ENCODE data around the gene BTBD3. TPM values are rescaled to one million over a fixed set of nuclear protein-coding genes. Genes with fewer than 3 reads are reported as not detected.

Gene BTBD3
- total RNA-seq, 2 experiments from 2014 or later: 7.2 to 8.2 TPM

DNA sequence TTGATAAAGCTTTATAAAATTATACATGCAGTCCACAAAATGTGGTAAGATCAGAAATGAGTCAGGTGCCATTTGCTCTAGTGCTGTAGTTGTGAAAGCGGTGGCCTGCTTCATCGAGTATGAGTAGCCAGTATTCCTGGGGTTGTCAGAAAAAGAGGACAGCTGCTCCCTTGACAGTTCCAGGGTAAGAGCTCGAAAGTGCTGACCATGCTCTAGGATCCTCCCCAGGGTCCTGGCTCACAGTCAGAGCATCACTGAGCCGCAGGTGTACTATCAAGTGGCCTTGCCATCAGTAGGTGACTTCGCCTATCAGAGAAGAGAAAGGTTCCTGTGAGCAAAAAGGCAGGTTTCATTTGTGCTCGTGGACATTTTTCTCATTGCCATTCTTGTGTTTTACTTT, 3.6 kb downstream of the BTBD3 start:
- Mint-ChIP-seq H3K27me3 (ENCODE audit: low read depth) (no peaks in the 10 kb centered on the region), H3K36me3 (ENCODE audit: low read depth) (no peaks in the 10 kb centered on the region), H3K4me1 (ENCODE audit: low read depth) (peaks cover 3% of the 10 kb centered on the region), H3K27ac (no peak overlapping the region), H3K9me3 (no peaks in the 10 kb centered on the region), H3K4me3 (no peak overlapping the region)
- DNase-seq: no peak
- CTCF ChIA-PET: interaction anchor here (0.7 to 0.9 kb wide), 2 partner anchors 8 to 1667 kb away, joined by 3 read pairs; no protein-coding TSS in a partner anchor
- intact Hi-C loops (cut with micrococcal nuclease): no loop called here

GRCh38 chr20:11922561-11922960, 4.9 kb downstream of the BTBD3 start:
- H3K9me3 Mint-ChIP-seq: no peaks in the 10 kb centered on the region
- CTCF ChIA-PET: no interaction called here

DNA sequence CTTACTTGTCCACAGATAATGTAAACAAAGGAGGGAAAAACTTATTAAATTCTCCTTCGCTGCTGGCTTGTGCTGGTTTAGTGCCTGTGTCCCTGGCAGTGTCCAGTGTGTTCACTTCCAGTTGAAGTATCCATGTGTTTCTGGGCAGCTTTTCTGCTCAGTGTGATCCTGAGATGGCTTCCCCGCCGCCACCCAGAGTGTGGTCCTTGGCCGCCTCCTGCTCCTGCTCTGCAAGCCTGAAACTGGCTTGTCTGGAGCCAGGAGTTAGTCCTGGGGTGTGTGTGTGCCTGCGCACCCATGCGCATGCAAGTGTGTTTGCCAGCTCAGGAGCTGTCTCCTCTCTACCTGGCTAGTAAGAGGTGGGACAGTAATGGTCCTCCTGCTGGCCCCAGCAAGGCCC, 7.2 kb downstream of the BTBD3 start:
- Mint-ChIP-seq H3K9me3 (no peaks in the 10 kb centered on the region), H3K27me3 (ENCODE audit: low read depth) (no peaks in the 10 kb centered on the region), H3K36me3 (ENCODE audit: low read depth) (no peaks in the 10 kb centered on the region), H3K27ac (no peak overlapping the region), H3K4me1 (ENCODE audit: low read depth) (no peaks in the 10 kb centered on the region), H3K4me3 (no peak overlapping the region)
- intact Hi-C loops (cut with micrococcal nuclease): no loop called here
- CTCF ChIA-PET: no interaction called here
- DNase-seq: no peak

More at GRCh38 chr20:11922561-11922960, 4.9 kb downstream of the BTBD3 start:
- Mint-ChIP-seq H3K27ac (no peak overlapping the region), H3K4me1 (ENCODE audit: low read depth) (peaks cover 3% of the 10 kb centered on the region), H3K4me3 (no peak overlapping the region), H3K36me3 (ENCODE audit: low read depth) (no peaks in the 10 kb centered on the region), H3K27me3 (ENCODE audit: low read depth) (no peaks in the 10 kb centered on the region)
- intact Hi-C loops (cut with micrococcal nuclease): no loop called here
- DNase-seq: no peak

- intact Hi-C loops (cut with micrococcal nuclease): no loop called here
- CTCF ChIA-PET: no interaction called here
- H3K4me3 Mint-ChIP-seq: no peak overlapping the region
- no peaks in the 10 kb centered on the region for H3K9me3 Mint-ChIP-seq
- H3K36me3 Mint-ChIP-seq (ENCODE audit: low read depth): no peaks in the 10 kb centered on the region
- no peak for DNase-seq
- H3K27ac Mint-ChIP-seq: no peak overlapping the region
- H3K4me1 Mint-ChIP-seq (ENCODE audit: low read depth): no peaks in the 10 kb centered on the region
- H3K27me3 Mint-ChIP-seq (ENCODE audit: low read depth): no peaks in the 10 kb centered on the region
These were observed 8.8 kb downstream of the BTBD3 start for GRCh38 chr20:11926292-11926998.

DNA sequence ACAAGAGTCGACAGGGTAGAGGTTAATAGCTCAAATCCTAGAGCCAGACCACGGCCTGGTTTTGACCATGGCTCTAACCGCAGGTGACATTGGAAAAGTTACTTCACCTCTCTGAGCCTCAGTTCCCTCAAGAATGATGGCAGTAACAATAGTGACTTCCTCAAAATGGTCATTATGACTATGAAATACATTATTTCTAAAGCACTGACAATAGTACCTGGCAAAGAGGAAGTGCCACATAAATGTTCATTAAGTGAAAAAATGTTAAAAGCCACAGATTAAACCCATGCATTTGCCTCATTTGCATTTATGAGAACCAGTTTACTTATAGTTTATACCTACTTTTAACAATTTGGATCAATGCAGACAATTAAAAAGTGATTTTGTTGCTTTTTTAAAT, 12.3 kb downstream of the BTBD3 start:
- intact Hi-C loops (cut with micrococcal nuclease): no loop called here
- no peak for DNase-seq
- CTCF ChIA-PET: no interaction called here
- Mint-ChIP-seq H3K4me1 (ENCODE audit: low read depth) (no peaks in the 10 kb centered on the region), H3K4me3 (no peak overlapping the region), H3K36me3 (ENCODE audit: low read depth) (no peaks in the 10 kb centered on the region), H3K27ac (no peak overlapping the region), H3K27me3 (ENCODE audit: low read depth) (no peaks in the 10 kb centered on the region), H3K9me3 (no peaks in the 10 kb centered on the region)

DNA sequence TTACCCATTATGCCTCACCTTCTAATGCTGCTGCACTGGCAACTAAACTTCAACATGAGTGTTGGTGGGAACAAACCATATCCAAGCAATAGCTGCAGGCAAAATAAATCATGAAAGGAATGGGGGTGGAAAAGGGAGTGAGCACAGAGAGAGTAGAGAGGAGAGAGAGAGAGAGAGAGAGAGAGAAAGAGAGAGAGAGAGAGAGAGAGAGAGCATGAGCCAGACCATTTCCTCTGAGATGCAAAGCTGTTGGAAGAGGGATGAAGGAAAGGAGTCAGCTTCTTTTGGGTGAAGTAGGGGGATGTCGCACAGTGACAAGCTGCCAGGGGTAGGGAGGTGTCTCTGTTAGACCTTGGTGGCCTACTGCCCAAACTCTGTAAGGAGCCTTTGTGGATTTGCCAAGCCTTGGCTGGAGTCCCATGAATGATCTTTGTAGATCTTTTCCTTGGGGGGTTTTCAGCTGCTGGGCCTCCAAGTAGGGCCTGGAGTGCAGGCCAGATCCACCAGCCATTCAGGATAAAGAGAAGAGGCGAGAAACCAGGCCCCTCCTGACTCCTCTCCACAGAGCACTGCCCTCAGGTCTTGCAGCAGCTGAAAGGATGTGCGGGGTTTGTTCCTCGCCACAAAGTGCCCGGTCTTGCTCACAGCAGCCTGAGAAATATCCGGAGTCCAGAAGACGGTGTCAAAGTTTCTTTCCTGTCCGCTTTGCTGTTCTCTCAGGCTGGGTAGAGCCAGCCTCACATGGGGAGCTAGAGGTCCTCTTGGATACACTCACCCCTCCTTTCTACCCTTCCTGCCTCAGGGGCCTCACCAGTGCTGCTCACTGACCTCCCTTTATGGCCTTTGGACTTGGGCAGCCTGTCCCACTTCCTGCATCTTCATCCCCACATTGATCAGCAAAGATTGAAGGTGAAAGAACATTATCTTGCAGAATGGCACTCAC, 17.8 kb downstream of the BTBD3 start:
- intact Hi-C loops (cut with micrococcal nuclease): no loop called here
- CTCF ChIA-PET: no interaction called here
- H3K4me3 Mint-ChIP-seq: no peak overlapping the region
- H3K36me3 Mint-ChIP-seq (ENCODE audit: low read depth): no peaks in the 10 kb centered on the region
- H3K4me1 Mint-ChIP-seq (ENCODE audit: low read depth): no peaks in the 10 kb centered on the region
- no peak for DNase-seq
- H3K9me3 Mint-ChIP-seq: no peaks in the 10 kb centered on the region
- H3K27me3 Mint-ChIP-seq (ENCODE audit: low read depth): no peaks in the 10 kb centered on the region
- no peak overlapping the region for H3K27ac Mint-ChIP-seq

DNA sequence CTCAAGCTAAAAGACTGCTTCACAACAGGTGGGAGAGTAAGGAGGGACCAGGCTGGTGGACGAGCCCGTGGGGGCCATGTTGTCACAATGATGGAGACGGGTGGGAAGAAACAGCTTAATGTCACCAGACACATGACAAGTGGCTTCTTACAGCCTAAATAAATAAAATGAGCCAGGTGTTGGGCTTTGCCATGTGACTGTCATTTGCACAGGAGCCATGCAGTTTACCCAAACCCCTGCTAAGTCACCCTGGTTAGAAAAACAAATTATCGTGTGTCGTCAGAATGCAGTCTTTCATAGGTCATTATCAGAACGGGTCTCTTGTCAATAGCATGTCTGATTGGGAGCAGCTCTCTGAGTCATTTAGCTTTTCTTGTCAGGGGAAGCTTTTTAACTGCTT, 18.5 kb downstream of the BTBD3 start:
- Mint-ChIP-seq H3K27ac (no peak overlapping the region), H3K9me3 (no peaks in the 10 kb centered on the region)
- CTCF ChIA-PET: no interaction called here

GRCh38 chr20:11937230-11937629, 19.5 kb downstream of the BTBD3 start:
- Mint-ChIP-seq H3K9me3 (no peaks in the 10 kb centered on the region), H3K36me3 (ENCODE audit: low read depth) (no peaks in the 10 kb centered on the region), H3K4me1 (ENCODE audit: low read depth) (no peaks in the 10 kb centered on the region), H3K27ac (no peak overlapping the region), H3K27me3 (ENCODE audit: low read depth) (no peaks in the 10 kb centered on the region), H3K4me3 (no peak overlapping the region)
- CTCF ChIA-PET: no interaction called here
- intact Hi-C loops (cut with micrococcal nuclease): no loop called here
- DNase-seq: no peak

More for the DNA sequence above, 18.5 kb downstream of the BTBD3 start:
- H3K4me3 Mint-ChIP-seq: no peak overlapping the region
- H3K4me1 Mint-ChIP-seq (ENCODE audit: low read depth): no peaks in the 10 kb centered on the region
- no peaks in the 10 kb centered on the region for H3K36me3 Mint-ChIP-seq (ENCODE audit: low read depth)
- no peaks in the 10 kb centered on the region for H3K27me3 Mint-ChIP-seq (ENCODE audit: low read depth)
- DNase-seq: no peak
- intact Hi-C loops (cut with micrococcal nuclease): no loop called here

GRCh38 chr20:11941593-11942246, 24.0 kb downstream of the BTBD3 start:
- Mint-ChIP-seq H3K4me1 (ENCODE audit: low read depth) (no peaks in the 10 kb centered on the region), H3K27ac (no peak overlapping the region), H3K36me3 (ENCODE audit: low read depth) (no peaks in the 10 kb centered on the region), H3K4me3 (no peak overlapping the region), H3K9me3 (no peaks in the 10 kb centered on the region), H3K27me3 (ENCODE audit: low read depth) (no peaks in the 10 kb centered on the region)
- intact Hi-C loops (cut with micrococcal nuclease): no loop called here
- no peak for DNase-seq
- CTCF ChIA-PET: no interaction called here

DNA sequence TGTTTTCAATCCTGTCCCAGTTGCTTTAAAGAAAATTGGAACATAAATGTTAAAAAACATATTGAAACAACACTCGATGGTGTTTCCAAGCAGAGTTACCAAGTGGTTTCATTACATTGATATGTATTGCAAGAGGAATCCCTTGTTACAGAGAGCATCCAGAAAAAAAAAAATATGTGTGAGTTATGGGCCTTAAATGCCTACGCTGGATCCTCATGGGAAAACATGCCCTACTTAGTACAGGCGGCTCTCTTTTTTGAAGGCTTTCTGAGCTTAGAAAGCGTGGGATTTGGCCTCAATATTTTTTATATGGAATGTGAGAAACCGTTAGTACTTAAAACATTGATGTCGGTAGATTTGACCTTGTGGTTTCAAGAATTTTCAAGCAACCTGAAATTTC, 26.1 kb downstream of the BTBD3 start:
- Mint-ChIP-seq H3K4me1 (ENCODE audit: low read depth) (no peaks in the 10 kb centered on the region), H3K9me3 (no peaks in the 10 kb centered on the region), H3K27me3 (ENCODE audit: low read depth) (no peaks in the 10 kb centered on the region), H3K36me3 (ENCODE audit: low read depth) (no peaks in the 10 kb centered on the region), H3K27ac (no peak overlapping the region), H3K4me3 (no peak overlapping the region)
- DNase-seq: no peak
- intact Hi-C loops (cut with micrococcal nuclease): no loop called here
- CTCF ChIA-PET: no interaction called here

GRCh38 chr20:11948806-11949205, 31.1 kb downstream of the BTBD3 start:
- DNase-seq: no peak
- Mint-ChIP-seq H3K27ac (no peak overlapping the region), H3K9me3 (no peaks in the 10 kb centered on the region), H3K36me3 (ENCODE audit: low read depth) (no peaks in the 10 kb centered on the region), H3K27me3 (ENCODE audit: low read depth) (no peaks in the 10 kb centered on the region), H3K4me1 (ENCODE audit: low read depth) (no peaks in the 10 kb centered on the region), H3K4me3 (no peak overlapping the region)
- intact Hi-C loops (cut with micrococcal nuclease): no loop called here
- CTCF ChIA-PET: no interaction called here

DNA sequence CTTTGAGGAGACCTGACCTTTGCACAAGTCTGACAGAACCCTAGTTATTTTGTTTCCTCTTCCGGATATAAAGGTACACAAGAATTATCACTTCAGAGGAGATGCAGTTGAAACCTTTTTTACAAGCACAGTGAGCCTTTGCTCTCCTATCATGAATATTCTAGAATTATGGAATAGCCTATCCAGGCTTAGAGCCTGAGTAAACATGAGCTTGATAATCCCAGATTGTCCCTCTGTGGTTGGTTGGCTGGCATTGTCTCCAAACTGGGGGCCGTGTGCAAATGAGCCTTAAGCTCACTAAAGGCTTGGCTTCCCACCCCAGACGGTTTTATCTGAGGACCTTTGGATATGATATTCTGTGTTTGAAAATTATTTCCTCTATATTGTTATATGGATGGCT, 32.0 kb downstream of the BTBD3 start:
- no peaks in the 10 kb centered on the region for H3K36me3 Mint-ChIP-seq (ENCODE audit: low read depth)
- DNase-seq: no peak
- H3K4me1 Mint-ChIP-seq (ENCODE audit: low read depth): no peaks in the 10 kb centered on the region
- no peaks in the 10 kb centered on the region for H3K9me3 Mint-ChIP-seq
- intact Hi-C loops (cut with micrococcal nuclease): no loop called here
- CTCF ChIA-PET: interaction anchor here (0.6 kb wide), 1 partner anchor 1143 kb away, joined by 4 read pairs; no protein-coding TSS in a partner anchor
- no peak overlapping the region for H3K27ac Mint-ChIP-seq
- peaks cover 3% of the 10 kb centered on the region for H3K27me3 Mint-ChIP-seq (ENCODE audit: low read depth)
- H3K4me3 Mint-ChIP-seq: no peak overlapping the region
